Gastrocnemius medialis (tissue), 4 donors: ENCODE data around the gene GALNT17.

ENCODE experiments used
- CTCF ChIP-seq, 5 experiments: fragments of 450-650 bp in 3 of 5; fragments of 200-600 bp in 2 of 5; sonication (generic) in 2 of 5; IDR thresholded peaks in 4 of 5; conservative IDR thresholded peaks in 1 of 5; 1 replicate in 4 of 5; 2 replicates in 1 of 5; pipeline ENCODE4 v1.5.1; 2016 to 2019; ENCODE audit warnings: antibody characterized with exemption in 5 of 5, mild to moderate bottlenecking in 3 of 5, moderate library complexity in 3 of 5
- POLR2A ChIP-seq, 2 donors: fragments of 450-650 bp; IDR thresholded peaks; one replicate each; pipeline ENCODE4 v1.6.1; 2017; ENCODE audit warnings: antibody characterized with exemption in 2 of 2, mild to moderate bottlenecking in 2 of 2, moderate library complexity in 2 of 2

GRCh38 chr7:71497256-71497946, 365.5 kb downstream of the GALNT17 start:
- no peak for TF ChIP-seq CTCF (IDR thresholded peaks at IDR 0.05 in 4 of 5, conservative IDR thresholded peaks at IDR 0.05 in 1 of 5)
- TF ChIP-seq POLR2A (IDR thresholded peaks at IDR 0.05), result no peak
